ENCODE measurements around the gene EDAR. TPM values are rescaled to one million over a fixed set of nuclear protein-coding genes. Genes with fewer than 3 reads are reported as not detected.

The EDAR gene
- total RNA-seq, 1 donor from 2014 or later, result 1.0 TPM

DNA sequence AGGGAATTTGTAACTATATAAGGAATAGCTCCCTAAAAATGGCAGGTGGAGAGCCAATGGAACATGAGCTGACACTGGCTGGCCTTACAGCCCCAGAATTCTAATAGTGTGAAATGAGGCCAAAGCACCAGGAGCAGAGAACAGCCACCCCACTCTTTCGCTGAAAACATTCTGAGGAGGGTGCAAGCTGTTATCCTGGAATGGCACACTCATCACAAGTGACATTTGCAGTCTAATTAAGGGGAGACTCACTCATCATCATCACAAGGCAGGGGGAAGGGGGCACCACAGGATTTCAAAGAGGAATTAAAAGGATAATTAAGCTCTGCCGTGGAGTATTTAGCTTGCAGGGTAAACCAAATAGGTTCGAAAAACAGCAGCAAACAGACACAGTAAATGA lies 94.3 kb downstream of the EDAR start:
- TF ChIP-seq, protein P1, sequence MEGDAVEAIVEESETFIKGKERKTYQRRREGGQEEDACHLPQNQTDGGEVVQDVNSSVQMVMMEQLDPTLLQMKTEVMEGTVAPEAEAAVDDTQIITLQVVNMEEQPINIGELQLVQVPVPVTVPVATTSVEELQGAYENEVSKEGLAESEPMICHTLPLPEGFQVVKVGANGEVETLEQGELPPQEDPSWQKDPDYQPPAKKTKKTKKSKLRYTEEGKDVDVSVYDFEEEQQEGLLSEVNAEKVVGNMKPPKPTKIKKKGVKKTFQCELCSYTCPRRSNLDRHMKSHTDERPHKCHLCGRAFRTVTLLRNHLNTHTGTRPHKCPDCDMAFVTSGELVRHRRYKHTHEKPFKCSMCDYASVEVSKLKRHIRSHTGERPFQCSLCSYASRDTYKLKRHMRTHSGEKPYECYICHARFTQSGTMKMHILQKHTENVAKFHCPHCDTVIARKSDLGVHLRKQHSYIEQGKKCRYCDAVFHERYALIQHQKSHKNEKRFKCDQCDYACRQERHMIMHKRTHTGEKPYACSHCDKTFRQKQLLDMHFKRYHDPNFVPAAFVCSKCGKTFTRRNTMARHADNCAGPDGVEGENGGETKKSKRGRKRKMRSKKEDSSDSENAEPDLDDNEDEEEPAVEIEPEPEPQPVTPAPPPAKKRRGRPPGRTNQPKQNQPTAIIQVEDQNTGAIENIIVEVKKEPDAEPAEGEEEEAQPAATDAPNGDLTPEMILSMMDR (IDR thresholded peaks at IDR 0.05; ENCODE audit: insufficient read depth, low read length, poor library complexity, severe bottlenecking), result no peak
- no peaks in the 10 kb centered on the region for H3K36me3 ChIP-seq (ENCODE audit: control insufficient read depth, insufficient read depth, low read length)
- DNase-seq (ENCODE audit: low read depth), result no peak
- H3K4me3 ChIP-seq (ENCODE audit: low read depth, low read length), result no peak overlapping the region
- H3K27me3 ChIP-seq (ENCODE audit: control insufficient read depth, insufficient read depth, low read length), result no peaks in the 10 kb centered on the region

DNA sequence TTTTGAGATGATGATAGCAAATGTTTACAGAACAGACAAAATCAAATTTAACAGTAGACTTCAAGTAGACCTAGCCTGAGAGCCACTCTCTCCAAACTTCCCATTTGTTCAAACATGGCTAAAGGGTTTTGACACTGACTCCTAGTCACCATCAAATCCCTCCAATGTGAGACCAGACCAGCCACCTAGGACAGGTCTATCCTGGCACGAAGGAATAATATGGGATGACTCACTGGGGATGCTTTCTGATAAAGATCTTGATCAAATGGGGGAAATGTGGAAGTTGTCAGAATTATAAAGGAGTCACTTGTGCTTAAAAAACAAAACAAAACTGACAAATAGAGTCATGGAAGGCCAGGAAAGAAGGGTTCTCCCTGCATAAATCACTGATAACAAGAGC lies 95.7 kb downstream of the EDAR start:
- no peaks in the 10 kb centered on the region for H3K27me3 ChIP-seq (ENCODE audit: control insufficient read depth, insufficient read depth, low read length)
- no peaks in the 10 kb centered on the region for H3K36me3 ChIP-seq (ENCODE audit: control insufficient read depth, insufficient read depth, low read length)
- DNase-seq (ENCODE audit: low read depth), result no peak
- no peak overlapping the region for H3K4me3 ChIP-seq (ENCODE audit: low read depth, low read length)
- TF ChIP-seq, protein P1 (IDR thresholded peaks at IDR 0.05; ENCODE audit: insufficient read depth, low read length, poor library complexity, severe bottlenecking), result no peak

DNA sequence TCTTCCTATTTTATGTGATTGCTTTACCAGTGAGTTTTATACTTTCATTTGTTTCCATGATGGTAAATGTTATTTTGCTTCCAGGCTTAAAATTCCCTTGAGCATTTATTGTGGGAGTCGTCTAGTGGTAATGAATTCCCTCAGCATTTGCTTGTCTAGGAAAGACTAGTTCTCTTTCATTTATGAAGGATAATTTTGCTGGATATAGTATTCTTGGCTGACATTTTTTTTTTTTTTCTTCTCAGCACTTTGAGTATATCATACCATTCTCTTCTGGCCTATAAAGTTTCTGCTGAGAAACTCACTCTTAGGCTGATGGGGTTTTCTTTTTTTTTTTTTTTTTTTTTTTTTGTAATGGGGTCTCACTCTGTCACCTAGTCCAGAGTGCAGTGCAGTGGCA lies 99.1 kb downstream of the EDAR start:
- TF ChIP-seq, protein P1 (IDR thresholded peaks at IDR 0.05; ENCODE audit: insufficient read depth, low read length, poor library complexity, severe bottlenecking), result no peak
- DNase-seq (ENCODE audit: low read depth), result no peak
- H3K36me3 ChIP-seq (ENCODE audit: control insufficient read depth, insufficient read depth, low read length), result no peaks in the 10 kb centered on the region
- H3K4me3 ChIP-seq (ENCODE audit: low read depth, low read length), result no peak overlapping the region
- H3K27me3 ChIP-seq (ENCODE audit: control insufficient read depth, insufficient read depth, low read length), result no peaks in the 10 kb centered on the region

DNA sequence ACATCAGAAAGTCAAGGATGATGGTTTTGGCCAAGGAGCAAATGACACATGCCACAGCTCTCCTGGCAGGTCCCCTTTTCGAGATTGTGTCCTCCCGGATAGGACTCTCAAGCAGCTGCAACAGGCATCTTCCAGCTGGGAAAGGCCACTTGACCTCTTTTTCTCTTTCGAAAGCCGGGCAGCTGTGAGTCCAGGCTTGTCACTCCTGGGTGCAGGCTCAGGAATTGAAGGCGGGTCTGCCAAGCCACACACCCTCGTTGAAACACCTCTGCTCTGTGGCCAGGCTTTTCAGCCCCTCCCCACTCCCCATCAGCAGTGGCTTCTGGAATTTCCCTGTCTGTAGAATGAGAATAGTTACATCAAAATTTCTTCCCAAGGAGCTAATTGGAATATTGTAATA lies 104.4 kb downstream of the EDAR start:
- H3K27me3 ChIP-seq (ENCODE audit: control insufficient read depth, insufficient read depth, low read length), result no peaks in the 10 kb centered on the region
- TF ChIP-seq, protein P1 (IDR thresholded peaks at IDR 0.05; ENCODE audit: insufficient read depth, low read length, poor library complexity, severe bottlenecking), result no peak
- H3K36me3 ChIP-seq (ENCODE audit: control insufficient read depth, insufficient read depth, low read length), result no peaks in the 10 kb centered on the region
- no peak for DNase-seq (ENCODE audit: low read depth)
- no peak overlapping the region for H3K4me3 ChIP-seq (ENCODE audit: low read depth, low read length)

DNA sequence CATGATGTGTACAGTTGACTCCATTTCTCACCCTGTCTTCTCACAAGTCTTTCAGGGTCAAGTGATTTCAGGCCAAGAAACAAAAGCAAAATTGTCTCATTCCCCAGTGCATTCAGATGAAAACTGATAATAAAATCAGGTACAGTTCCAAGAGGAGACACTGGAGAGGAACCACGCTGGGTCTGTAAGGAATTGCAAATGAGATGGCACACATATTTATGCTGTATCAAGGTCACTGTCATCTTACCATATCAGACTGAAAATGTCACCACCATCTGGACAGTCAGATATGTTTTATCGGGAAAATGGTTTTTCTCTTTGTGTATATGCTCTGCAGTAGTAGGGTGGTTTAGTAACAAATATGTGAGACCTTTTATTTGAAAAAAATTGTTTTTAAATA lies 110.7 kb downstream of the EDAR start:
- no peak overlapping the region for H3K4me3 ChIP-seq (ENCODE audit: low read depth, low read length)
- no peaks in the 10 kb centered on the region for H3K27me3 ChIP-seq (ENCODE audit: control insufficient read depth, insufficient read depth, low read length)
- DNase-seq (ENCODE audit: low read depth), result no peak
- H3K36me3 ChIP-seq (ENCODE audit: control insufficient read depth, insufficient read depth, low read length), result no peaks in the 10 kb centered on the region
- TF ChIP-seq, protein P1 (IDR thresholded peaks at IDR 0.05; ENCODE audit: insufficient read depth, low read length, poor library complexity, severe bottlenecking), result no peak

DNA sequence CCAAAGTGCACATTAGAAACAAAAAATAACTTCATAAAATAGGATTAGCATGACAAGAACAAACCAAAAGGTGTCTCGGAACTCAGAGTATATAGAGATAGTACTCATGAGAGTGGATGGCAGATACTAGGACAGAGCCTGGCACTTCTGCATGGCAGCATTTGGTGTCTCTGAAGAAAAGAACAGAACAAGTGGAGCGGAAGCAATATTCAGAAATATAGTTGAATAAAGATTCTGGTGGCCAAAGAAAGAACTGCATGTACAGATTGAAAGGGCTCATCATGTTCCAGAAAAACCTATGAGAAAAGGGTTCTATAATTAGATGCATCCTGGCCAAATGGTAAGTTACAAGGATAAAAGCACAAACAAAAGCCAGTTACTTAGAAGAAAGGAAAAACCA lies 111.5 kb downstream of the EDAR start:
- no peak for DNase-seq (ENCODE audit: low read depth)
- TF ChIP-seq, protein P1 (IDR thresholded peaks at IDR 0.05; ENCODE audit: insufficient read depth, low read length, poor library complexity, severe bottlenecking), result no peak
- Histone ChIP-seq H3K27me3 (ENCODE audit: control insufficient read depth, insufficient read depth, low read length) (no peaks in the 10 kb centered on the region), H3K4me3 (ENCODE audit: low read depth, low read length) (no peak overlapping the region), H3K36me3 (ENCODE audit: control insufficient read depth, insufficient read depth, low read length) (no peaks in the 10 kb centered on the region)
